HG02642 (cell line): ENCODE data around the gene CYP11A1.
"Not testable (repeated sequence)": the region's sequence is repeated elsewhere in the genome, so short reads cannot be mapped to it uniquely, and the experiment has no call there.

Experiments used
- ATAC-seq: cut with Tn5 transposase; IDR thresholded peaks from one replicate; pipeline ENCODE4 v1.9.1; 2021; ENCODE audit warnings: mild to moderate bottlenecking; ENCODE audit not compliant: unreplicated experiment, poor library complexity

The CYP11A1 gene

GRCh38 chr15:74400915-74401757 is 33.7 kb upstream of the CYP11A1 start:
- ATAC-seq = no peak

- no peak for ATAC-seq
These were observed 32.9 kb upstream of the CYP11A1 start for GRCh38 chr15:74400313-74400860.

- no peak for ATAC-seq
These were observed 32.3 kb upstream of the CYP11A1 start for GRCh38 chr15:74399511-74400312.

- ATAC-seq = no peak
These were observed 31.7 kb upstream of the CYP11A1 start for GRCh38 chr15:74399100-74399499.

- no peak for ATAC-seq
These were observed 30.7 kb upstream of the CYP11A1 start for GRCh38 chr15:74398183-74398582.

- ATAC-seq = peak; percentile 20
These were observed 30.0 kb upstream of the CYP11A1 start for GRCh38 chr15:74397239-74398068.

- ATAC-seq = peak; percentile 43
These were observed 29.2 kb upstream of the CYP11A1 start for GRCh38 chr15:74396445-74397238.

GRCh38 chr15:74396146-74396438 is 28.6 kb upstream of the CYP11A1 start:
- ATAC-seq = peak; percentile 3

- ATAC-seq = no peak
These were observed 28.1 kb upstream of the CYP11A1 start for GRCh38 chr15:74395319-74396145.

GRCh38 chr15:74394090-74394846 is 26.8 kb upstream of the CYP11A1 start:
- no peak for ATAC-seq

- ATAC-seq = no peak
These were observed 26.0 kb upstream of the CYP11A1 start for GRCh38 chr15:74393423-74393822.

GRCh38 chr15:74392902-74393301 is 25.5 kb upstream of the CYP11A1 start:
- ATAC-seq = no peak

- no peak for ATAC-seq
These were observed 25.0 kb upstream of the CYP11A1 start for GRCh38 chr15:74392451-74392830.

GRCh38 chr15:74391582-74392450 is 24.4 kb upstream of the CYP11A1 start:
- no peak for ATAC-seq

- ATAC-seq = no peak
These were observed 23.3 kb upstream of the CYP11A1 start for GRCh38 chr15:74390647-74391288.

GRCh38 chr15:74390049-74390646 is 22.7 kb upstream of the CYP11A1 start:
- ATAC-seq = not testable (repeated sequence)
